ENCODE measurements around the gene CCBE1. TPM values are rescaled to one million over a fixed set of nuclear protein-coding genes. Genes with fewer than 3 reads are reported as not detected.

Gene CCBE1
- total and polyA plus RNA-seq, 9 of the 15 experiments (the other 6 are each of a cell fraction or from before 2014, with no cell fraction given), result 0.20 TPM; not detected in 8

DNA sequence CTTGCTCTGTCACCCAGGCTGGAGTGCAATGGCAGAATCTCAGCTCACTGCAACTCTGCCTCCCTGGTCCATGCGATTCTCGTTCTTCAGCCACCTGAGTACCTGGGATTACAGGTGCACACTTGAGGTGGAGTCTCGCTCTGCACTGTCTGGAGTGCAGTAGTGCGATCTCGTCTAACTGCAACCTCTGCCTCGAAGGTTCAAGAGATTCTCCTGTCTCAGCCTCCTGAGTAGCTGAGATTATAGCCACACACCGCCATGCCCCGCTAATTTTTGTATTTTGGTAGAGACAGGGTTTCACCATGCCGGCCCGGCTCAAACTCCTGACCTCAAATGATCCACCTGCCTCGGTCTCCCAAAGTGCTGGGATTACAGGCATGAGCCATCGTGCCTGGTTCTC lies 83.3 kb downstream of the CCBE1 start:
- 0% methylated on average over 10 of the region's 12 CpGs for WGBS (ENCODE audit: insufficient coverage, low coverage, missing lambda C conversion rate)
- in situ Hi-C loops (cut with MboI), result no loop called here

GRCh38 chr18:59612381-59612780 lies 84.8 kb downstream of the CCBE1 start:
- no peak overlapping the region for H3K4me2 ChIP-seq (ENCODE audit: insufficient read depth, low read length)
- H3K36me3 ChIP-seq (ENCODE audit: control insufficient read depth, insufficient read depth, low read length), result no peaks in the 10 kb centered on the region
- H3K4me1 ChIP-seq (replicated peaks in 1 of 2; ENCODE audit: control insufficient read depth in 2 of 2, insufficient read depth in 2 of 2, low read length in 2 of 2), result no peaks in the 10 kb centered on the region
- intact Hi-C loops (cut with micrococcal nuclease) (no loop called here), in situ Hi-C loops (cut with MboI) (no loop called here)
- H3K4me3 ChIP-seq, result no peak overlapping the region
- no TSS peak for BruUV-seq (replicated peaks)
- H3K9ac ChIP-seq (ENCODE audit: insufficient read depth in 1 of 2, low read depth in 2 of 2, low read length in 2 of 2), result no peak overlapping the region
- no peak overlapping the region for H3K27ac ChIP-seq (ENCODE audit: extremely low read depth, low read depth, low read length)
- WGBS (ENCODE audit: insufficient coverage, low coverage, missing lambda C conversion rate), result no CpG with 5 or more reads among the region's 1 CpG
- no peaks in the 10 kb centered on the region for H4K20me1 ChIP-seq (replicated peaks; ENCODE audit: control insufficient read depth, insufficient read depth, low read length)
- CTCF ChIA-PET (ENCODE audit: low intra/inter-chr PET ratio), result no interaction called here
- H3K27me3 ChIP-seq (ENCODE audit: control insufficient read depth in 2 of 2, insufficient read depth in 2 of 2, low read length in 2 of 2), result no peaks in the 10 kb centered on the region
- FAIRE-seq (no peak), ATAC-seq (no peak), DNase-seq (ENCODE audit: extremely low read depth in 1 of 4, low spot score in 3 of 4) (no peak)
- no peaks in the 10 kb centered on the region for H3K9me3 ChIP-seq (replicated peaks; ENCODE audit: control insufficient read depth, insufficient read depth, low read depth, low read length)
- H3K9me1 ChIP-seq (ENCODE audit: control insufficient read depth, insufficient read depth, low read length), result no peaks in the 10 kb centered on the region
- POLR2A ChIA-PET, result interaction anchor here (0.5 kb wide), 1 partner anchor 1047 kb away, joined by 3 read pairs; no protein-coding TSS in a partner anchor
- H2AFZ ChIP-seq (ENCODE audit: low read depth, low read length), result no peak overlapping the region
- H3K79me2 ChIP-seq (ENCODE audit: control insufficient read depth, insufficient read depth, low read length), result no peaks in the 10 kb centered on the region
- TF ChIP-seq SNRNP70 (optimal IDR thresholded peaks at IDR 0.05; ENCODE audit: low read depth, low read length) (no peak), KLF13 (tag; IDR thresholded peaks at IDR 0.05; ENCODE audit: borderline replicate concordance, low read depth) (no peak), ARID3A (IDR thresholded peaks at IDR 0.05; ENCODE audit: borderline replicate concordance, low read depth, low read length) (no peak), SMAD2 (IDR thresholded peaks at IDR 0.05; ENCODE audit: low read depth, low read length) (no peak), TCFL5 (CRISPR knock-in tag; conservative IDR thresholded peaks at IDR 0.05) (no peak), CC2D1A (IDR thresholded peaks at IDR 0.05) (no peak), ZC3H11A (IDR thresholded peaks at IDR 0.05; ENCODE audit: low read depth, low read length) (no peak), CBFB (CRISPR knock-in tag; IDR thresholded peaks at IDR 0.05) (no peak)

More for the DNA sequence above, 83.3 kb downstream of the CCBE1 start:
- Histone ChIP-seq H4K20me1 (replicated peaks; ENCODE audit: control insufficient read depth, insufficient read depth, low read length) (no peaks in the 10 kb centered on the region), H3K4me1 (replicated peaks in 1 of 2; ENCODE audit: control insufficient read depth in 2 of 2, insufficient read depth in 2 of 2, low read length in 2 of 2) (no peaks in the 10 kb centered on the region), H2AFZ (ENCODE audit: low read depth, low read length) (no peak overlapping the region), H3K4me3 (no peak overlapping the region), H3K27me3 (ENCODE audit: control insufficient read depth in 2 of 2, insufficient read depth in 2 of 2, low read length in 2 of 2) (no peaks in the 10 kb centered on the region), H3K9me1 (ENCODE audit: control insufficient read depth, insufficient read depth, low read length) (no peaks in the 10 kb centered on the region), H3K9me3 (replicated peaks; ENCODE audit: control insufficient read depth, insufficient read depth, low read depth, low read length) (no peaks in the 10 kb centered on the region), H3K9ac (ENCODE audit: insufficient read depth in 1 of 2, low read depth in 2 of 2, low read length in 2 of 2) (no peak overlapping the region), H3K27ac (ENCODE audit: extremely low read depth, low read depth, low read length) (no peak overlapping the region), H3K79me2 (ENCODE audit: control insufficient read depth, insufficient read depth, low read length) (no peaks in the 10 kb centered on the region), H3K36me3 (ENCODE audit: control insufficient read depth, insufficient read depth, low read length) (no peaks in the 10 kb centered on the region), H3K4me2 (ENCODE audit: insufficient read depth, low read length) (no peak overlapping the region)
- FAIRE-seq (no peak), ATAC-seq (no peak), DNase-seq (ENCODE audit: extremely low read depth in 1 of 4, low spot score in 3 of 4) (no peak)
- ChIA-PET CTCF (ENCODE audit: low intra/inter-chr PET ratio) (interaction anchor here (0.7 kb wide), 1 partner anchor 188 kb away, joined by 3 read pairs; no protein-coding TSS in a partner anchor), POLR2A (no interaction called here)
- no TSS peak for BruUV-seq (replicated peaks)
- no peak for TF ChIP-seq HOMEZ (CRISPR knock-in tag; IDR thresholded peaks at IDR 0.05)
- intact Hi-C loops (cut with micrococcal nuclease), result no loop called here
